HL-60 (cell line): ENCODE measurements around the gene RALY.

ENCODE experiments used
- DNase-seq, 2 experiments: peaks; one replicate each; pipeline ENCODE4 v3.0.0-alpha.2; 2010 to 2020; ENCODE audit warnings: low read depth in 1 of 2, low spot score in 1 of 2
- H3K27ac ChIP-seq: fragments of 250-450 bp; sonication (Bioruptor Pico); replicated peaks from 2 replicates; pipeline ENCODE4 v1.5.1; 2020; ENCODE audit warnings: mild to moderate bottlenecking, moderate library complexity
- H3K27me3 ChIP-seq: fragments of 250-450 bp; sonication (Bioruptor Pico); 2 replicates; pipeline ENCODE4 v1.5.1; 2021; ENCODE audit warnings: mild to moderate bottlenecking, moderate library complexity; ENCODE audit not compliant: insufficient read depth, poor library complexity, severe bottlenecking
- H3K4me3 ChIP-seq: replicated peaks from 2 replicates; pipeline ENCODE4 v1.5.1; 2011; ENCODE audit warnings: mild to moderate bottlenecking, control low read depth, low read length; ENCODE audit not compliant: insufficient read depth
- GABPA ChIP-seq: IDR thresholded peaks from 2 replicates; pipeline ENCODE4 v1.6.1; 2012; ENCODE audit warnings: low read depth
- POLR2AphosphoS5 ChIP-seq: IDR thresholded peaks from 2 replicates; pipeline ENCODE4 v1.6.1; 2012; ENCODE audit warnings: low read depth
- REST ChIP-seq: IDR thresholded peaks from 2 replicates; pipeline ENCODE4 v1.6.1; 2012; ENCODE audit warnings: low read depth; ENCODE audit not compliant: insufficient replicate concordance
- SPI1 ChIP-seq: IDR thresholded peaks from 2 replicates; pipeline ENCODE4 v1.6.1; 2012; ENCODE audit warnings: low read depth, mild to moderate bottlenecking, borderline replicate concordance
- TF ChIP-seq, protein P1 (sequence below): IDR thresholded peaks from one replicate; pipeline ENCODE4 v1.5.1; 2011; ENCODE audit warnings: low read length, control low read depth, inconsistent platforms; ENCODE audit not compliant: insufficient read depth

Gene RALY

GRCh38 chr20:33999025-33999649 lies 5.4 kb downstream of the RALY start:
- DNase-seq, result no peak
- TF ChIP-seq, protein P1, sequence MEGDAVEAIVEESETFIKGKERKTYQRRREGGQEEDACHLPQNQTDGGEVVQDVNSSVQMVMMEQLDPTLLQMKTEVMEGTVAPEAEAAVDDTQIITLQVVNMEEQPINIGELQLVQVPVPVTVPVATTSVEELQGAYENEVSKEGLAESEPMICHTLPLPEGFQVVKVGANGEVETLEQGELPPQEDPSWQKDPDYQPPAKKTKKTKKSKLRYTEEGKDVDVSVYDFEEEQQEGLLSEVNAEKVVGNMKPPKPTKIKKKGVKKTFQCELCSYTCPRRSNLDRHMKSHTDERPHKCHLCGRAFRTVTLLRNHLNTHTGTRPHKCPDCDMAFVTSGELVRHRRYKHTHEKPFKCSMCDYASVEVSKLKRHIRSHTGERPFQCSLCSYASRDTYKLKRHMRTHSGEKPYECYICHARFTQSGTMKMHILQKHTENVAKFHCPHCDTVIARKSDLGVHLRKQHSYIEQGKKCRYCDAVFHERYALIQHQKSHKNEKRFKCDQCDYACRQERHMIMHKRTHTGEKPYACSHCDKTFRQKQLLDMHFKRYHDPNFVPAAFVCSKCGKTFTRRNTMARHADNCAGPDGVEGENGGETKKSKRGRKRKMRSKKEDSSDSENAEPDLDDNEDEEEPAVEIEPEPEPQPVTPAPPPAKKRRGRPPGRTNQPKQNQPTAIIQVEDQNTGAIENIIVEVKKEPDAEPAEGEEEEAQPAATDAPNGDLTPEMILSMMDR, result no peak
- TF ChIP-seq GABPA (no peak), POLR2AphosphoS5 (no peak)
- no peak overlapping the region for H3K27ac ChIP-seq

GRCh38 chr20:34001378-34001777 lies 7.7 kb downstream of the RALY start:
- no peak for TF ChIP-seq GABPA
- no peak for TF ChIP-seq REST
- no peak for TF ChIP-seq SPI1
- TF ChIP-seq, protein P1, result no peak
- no peak for TF ChIP-seq POLR2AphosphoS5
- DNase-seq, result no peak
- H3K27ac ChIP-seq, result no peak overlapping the region
- no peaks in the 10 kb centered on the region for H3K27me3 ChIP-seq
- H3K4me3 ChIP-seq, result no peak overlapping the region

More at GRCh38 chr20:33999025-33999649, 5.4 kb downstream of the RALY start:
- Histone ChIP-seq H3K4me3 (no peak overlapping the region), H3K27me3 (no peaks in the 10 kb centered on the region)

DNA sequence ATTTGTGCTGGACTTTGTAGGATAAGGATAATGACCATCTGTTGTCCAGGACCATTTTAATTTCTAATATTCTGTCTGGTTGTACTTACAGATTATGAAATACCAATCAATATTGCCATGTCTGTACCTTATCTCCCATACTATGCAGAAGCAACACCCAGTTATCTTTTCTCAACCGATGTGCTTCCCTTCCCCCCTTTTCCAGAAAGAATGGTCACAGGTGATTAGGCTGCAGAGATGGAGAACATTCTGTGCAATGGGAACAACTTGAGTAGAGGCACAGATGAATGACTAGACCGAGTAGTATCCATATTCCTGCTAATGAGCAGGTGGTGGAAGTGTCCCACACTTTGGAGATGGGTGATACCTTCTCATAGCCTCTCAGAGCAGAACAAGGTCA lies 10.5 kb downstream of the RALY start:
- Histone ChIP-seq H3K27me3 (no peaks in the 10 kb centered on the region), H3K27ac (no peak overlapping the region), H3K4me3 (no peak overlapping the region)
- no peak for TF ChIP-seq REST
- no peak for TF ChIP-seq SPI1
- no peak for TF ChIP-seq POLR2AphosphoS5
- TF ChIP-seq, protein P1, result no peak
- no peak for TF ChIP-seq GABPA
- DNase-seq, result no peak

DNA sequence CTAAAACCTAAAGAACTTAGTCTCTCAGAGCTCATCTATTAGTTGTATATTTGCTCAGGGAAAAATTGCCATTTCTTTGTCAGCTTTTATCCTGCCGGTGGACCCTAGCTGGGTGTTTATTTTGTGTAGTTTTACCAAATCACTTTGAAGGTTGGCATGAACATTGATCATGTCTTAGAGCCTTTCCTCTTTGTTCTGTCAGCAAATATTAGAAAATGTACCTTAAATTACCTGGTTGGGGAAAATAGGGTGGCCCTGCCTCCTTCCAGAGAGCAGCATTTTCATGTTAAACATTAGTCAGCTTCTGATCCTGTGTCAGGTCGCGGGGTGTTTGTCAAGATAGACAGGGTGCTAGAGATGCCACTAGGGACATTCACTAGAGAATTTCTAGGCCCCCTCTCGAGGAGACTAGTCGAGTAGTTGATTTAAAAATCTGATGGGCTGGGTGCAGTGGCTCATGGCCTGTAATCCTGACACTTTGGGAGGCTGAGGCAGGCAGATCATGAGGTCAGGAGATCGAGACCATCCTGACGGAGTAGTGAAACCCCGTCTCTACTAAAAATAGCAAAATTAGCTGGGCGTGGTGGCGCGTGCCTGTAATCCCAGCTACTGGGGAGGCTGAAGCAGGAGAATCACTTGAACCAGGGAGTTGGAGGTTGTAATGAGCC lies 11.2 kb downstream of the RALY start:
- no peak for DNase-seq
- H3K27ac ChIP-seq, result no peak overlapping the region
- no peak for TF ChIP-seq REST
- no peak for TF ChIP-seq GABPA
- TF ChIP-seq, protein P1, result no peak
- TF ChIP-seq POLR2AphosphoS5, result no peak
- TF ChIP-seq SPI1, result no peak
- H3K4me3 ChIP-seq, result no peak overlapping the region
- H3K27me3 ChIP-seq, result no peaks in the 10 kb centered on the region
